ENCODE data around the gene PET100. TPM values are rescaled to one million over a fixed set of nuclear protein-coding genes. Genes with fewer than 3 reads are reported as not detected.

PET100 gene
- total and polyA plus RNA-seq, 10 of the 15 experiments (the other 5 are each of a cell fraction or from before 2014, with no cell fraction given) = 47.0 to 462 (median 126) TPM

GRCh38 chr19:7668842-7669241, 39.2 kb downstream of the PET100 start, which contains the start of gene RETN:
RETN (plus strand) TSS chr19:7669049; CDS start chr19:7669327, 278 bp downstream.
- TF ChIP-seq ZNF274 (IDR thresholded peaks at IDR 0.05; ENCODE audit: insufficient read depth, insufficient read length) (no peak), CEBPB (IDR thresholded peaks at IDR 0.05; ENCODE audit: borderline replicate concordance in 1 of 2, low read depth in 2 of 2, low read length in 2 of 2) (no peak), SMARCA5 (IDR thresholded peaks at IDR 0.05) (no peak), BACH1 (IDR thresholded peaks at IDR 0.05; ENCODE audit: borderline replicate concordance) (no peak), PAX8 (IDR thresholded peaks at IDR 0.05) (no peak), MYB (IDR thresholded peaks at IDR 0.05; ENCODE audit: borderline replicate concordance, low read depth, low read length) (no peak), ZNF24 (IDR thresholded peaks at IDR 0.05) (no peak), SUPT20H (IDR thresholded peaks at IDR 0.05; ENCODE audit: borderline replicate concordance, control insufficient read depth, low read depth, low read length) (no peak), SIN3A (IDR thresholded peaks at IDR 0.05; ENCODE audit: low read depth, low read length) (no peak)
- TF ChIP-seq, protein P1, sequence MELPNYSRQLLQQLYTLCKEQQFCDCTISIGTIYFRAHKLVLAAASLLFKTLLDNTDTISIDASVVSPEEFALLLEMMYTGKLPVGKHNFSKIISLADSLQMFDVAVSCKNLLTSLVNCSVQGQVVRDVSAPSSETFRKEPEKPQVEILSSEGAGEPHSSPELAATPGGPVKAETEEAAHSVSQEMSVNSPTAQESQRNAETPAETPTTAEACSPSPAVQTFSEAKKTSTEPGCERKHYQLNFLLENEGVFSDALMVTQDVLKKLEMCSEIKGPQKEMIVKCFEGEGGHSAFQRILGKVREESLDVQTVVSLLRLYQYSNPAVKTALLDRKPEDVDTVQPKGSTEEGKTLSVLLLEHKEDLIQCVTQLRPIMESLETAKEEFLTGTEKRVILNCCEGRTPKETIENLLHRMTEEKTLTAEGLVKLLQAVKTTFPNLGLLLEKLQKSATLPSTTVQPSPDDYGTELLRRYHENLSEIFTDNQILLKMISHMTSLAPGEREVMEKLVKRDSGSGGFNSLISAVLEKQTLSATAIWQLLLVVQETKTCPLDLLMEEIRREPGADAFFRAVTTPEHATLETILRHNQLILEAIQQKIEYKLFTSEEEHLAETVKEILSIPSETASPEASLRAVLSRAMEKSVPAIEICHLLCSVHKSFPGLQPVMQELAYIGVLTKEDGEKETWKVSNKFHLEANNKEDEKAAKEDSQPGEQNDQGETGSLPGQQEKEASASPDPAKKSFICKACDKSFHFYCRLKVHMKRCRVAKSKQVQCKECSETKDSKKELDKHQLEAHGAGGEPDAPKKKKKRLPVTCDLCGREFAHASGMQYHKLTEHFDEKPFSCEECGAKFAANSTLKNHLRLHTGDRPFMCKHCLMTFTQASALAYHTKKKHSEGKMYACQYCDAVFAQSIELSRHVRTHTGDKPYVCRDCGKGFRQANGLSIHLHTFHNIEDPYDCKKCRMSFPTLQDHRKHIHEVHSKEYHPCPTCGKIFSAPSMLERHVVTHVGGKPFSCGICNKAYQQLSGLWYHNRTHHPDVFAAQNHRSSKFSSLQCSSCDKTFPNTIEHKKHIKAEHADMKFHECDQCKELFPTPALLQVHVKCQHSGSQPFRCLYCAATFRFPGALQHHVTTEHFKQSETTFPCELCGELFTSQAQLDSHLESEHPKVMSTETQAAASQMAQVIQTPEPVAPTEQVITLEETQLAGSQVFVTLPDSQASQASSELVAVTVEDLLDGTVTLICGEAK (IDR thresholded peaks at IDR 0.05; ENCODE audit: borderline replicate concordance) = no peak
- TF ChIP-seq, protein P2, sequence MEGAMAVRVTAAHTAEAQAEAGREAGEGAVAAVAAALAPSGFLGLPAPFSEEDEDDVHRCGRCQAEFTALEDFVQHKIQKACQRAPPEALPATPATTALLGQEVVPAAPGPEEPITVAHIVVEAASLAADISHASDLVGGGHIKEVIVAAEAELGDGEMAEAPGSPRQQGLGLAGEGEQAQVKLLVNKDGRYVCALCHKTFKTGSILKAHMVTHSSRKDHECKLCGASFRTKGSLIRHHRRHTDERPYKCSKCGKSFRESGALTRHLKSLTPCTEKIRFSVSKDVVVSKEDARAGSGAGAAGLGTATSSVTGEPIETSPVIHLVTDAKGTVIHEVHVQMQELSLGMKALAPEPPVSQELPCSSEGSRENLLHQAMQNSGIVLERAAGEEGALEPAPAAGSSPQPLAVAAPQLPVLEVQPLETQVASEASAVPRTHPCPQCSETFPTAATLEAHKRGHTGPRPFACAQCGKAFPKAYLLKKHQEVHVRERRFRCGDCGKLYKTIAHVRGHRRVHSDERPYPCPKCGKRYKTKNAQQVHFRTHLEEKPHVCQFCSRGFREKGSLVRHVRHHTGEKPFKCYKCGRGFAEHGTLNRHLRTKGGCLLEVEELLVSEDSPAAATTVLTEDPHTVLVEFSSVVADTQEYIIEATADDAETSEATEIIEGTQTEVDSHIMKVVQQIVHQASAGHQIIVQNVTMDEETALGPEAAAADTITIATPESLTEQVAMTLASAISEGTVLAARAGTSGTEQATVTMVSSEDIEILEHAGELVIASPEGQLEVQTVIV (IDR thresholded peaks at IDR 0.05; ENCODE audit: borderline replicate concordance, partially characterized antibody) = no peak
- no peak for ATAC-seq
- no peak for DNase-seq (ENCODE audit: low read depth, low spot score)
- ChIA-PET RAD21 (ENCODE audit: unreplicated experiment) (no interaction called here), POLR2A (interaction anchor here (0.6 kb wide), 1 partner anchor 300 kb away, joined by 3 read pairs; no protein-coding TSS in a partner anchor), CTCF (interaction anchor here (1.0 to 1.8 kb wide), 3 partner anchors 12 to 132 kb away, joined by 3 to 6 read pairs (median 3); partner anchors contain the start of gene TRAPPC5), SMC1A (ENCODE audit: uncharacterized antibody, unreplicated experiment) (no interaction called here)
- H3K4me3 ChIP-seq = no peak within 1 kb of the TSS
- peaks cover 4 to 7% of the 10 kb centered on the region in 2 experiments; a peak in 3 of 4 replicates for H3K27me3 ChIP-seq (replicated peaks in 1 of 2; ENCODE audit: control insufficient read depth in 2 of 2, insufficient read depth in 2 of 2, low read length in 1 of 2)
- H3K4me1 ChIP-seq (ENCODE audit: control insufficient read depth, insufficient read depth, low read length) = no peaks in the 10 kb centered on the region
- no peak within 1 kb of the TSS for H2AFZ ChIP-seq (ENCODE audit: control insufficient read depth, low read depth, low read length)
- H3K36me3 ChIP-seq (ENCODE audit: control insufficient read depth in 2 of 2, insufficient read depth in 2 of 2, low read length in 1 of 2) = no peaks in the 10 kb centered on the region
- no peak within 1 kb of the TSS for H3K9ac ChIP-seq (ENCODE audit: control insufficient read depth, insufficient read depth, low read length)
- no peak for FAIRE-seq
- no peak within 1 kb of the TSS for H3K4me2 ChIP-seq (ENCODE audit: control insufficient read depth, insufficient read depth)
- 23% methylated on average over 9 of the region's 9 CpGs for WGBS (ENCODE audit: insufficient coverage, insufficient replicate concordance, low lambda C conversion rate, missing lambda C conversion rate)
- BruUV-seq (replicated peaks) = no TSS peak
- no peaks in the 10 kb centered on the region for H3K9me3 ChIP-seq (replicated peaks; ENCODE audit: control insufficient read depth, insufficient read depth, low read length)
- H4K20me1 ChIP-seq (ENCODE audit: control insufficient read depth, insufficient read depth) = no peaks in the 10 kb centered on the region
- no peak within 1 kb of the TSS for H3K27ac ChIP-seq (ENCODE audit: control insufficient read depth, insufficient read depth)
- in situ Hi-C loops (cut with MboI) (no loop called here), intact Hi-C loops (cut with micrococcal nuclease; ENCODE audit: unreplicated experiment) (no loop called here)
- no peaks in the 10 kb centered on the region for H3K79me2 ChIP-seq (ENCODE audit: control insufficient read depth, insufficient read depth, low read length)

Data from GM12878 (cell line).